ENCODE data around the gene FBLN7.
"Not testable (repeated sequence)": the region's sequence is repeated elsewhere in the genome, so short reads cannot be mapped to it uniquely, and the experiment has no call there.

GRCh38 chr2:112207905-112208304 lies 69.7 kb downstream of the FBLN7 start:
- not testable (repeated sequence) for TF ChIP-seq CTCF, POLR2A, POLR2AphosphoS5 (IDR thresholded peaks at IDR 0.05)

Data from suprapubic skin (tissue), 4 donors.